Measurements from ENCODE around the gene ADIPOR2.

Gene ADIPOR2

DNA sequence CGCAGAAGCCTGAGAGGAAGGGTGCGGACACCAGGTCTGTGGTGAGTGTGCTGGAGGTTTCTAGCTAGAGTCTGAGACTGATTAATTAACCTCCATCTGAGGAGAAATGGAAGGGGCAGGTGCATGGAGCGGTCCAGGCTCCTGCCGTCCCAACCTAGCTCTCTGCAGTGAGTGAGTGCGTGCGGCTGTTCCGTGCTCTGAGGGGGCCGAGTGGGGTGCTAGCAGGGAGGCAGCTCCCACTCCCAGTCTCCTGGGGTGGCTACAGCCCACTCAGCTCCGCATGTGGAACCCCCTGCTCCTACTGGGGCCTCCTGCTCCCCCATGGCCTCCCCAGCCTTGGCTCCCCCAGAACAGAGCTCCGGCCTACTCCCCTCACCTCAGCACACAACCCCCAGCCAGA is 132.4 kb downstream of the ADIPOR2 start:
- TF ChIP-seq CTCF (IDR thresholded peaks at IDR 0.05; ENCODE audit: extremely low read depth, missing control alignments): no peak

GRCh38 chr12:1825382-1826102 is 134.7 kb downstream of the ADIPOR2 start:
- TF ChIP-seq CTCF (IDR thresholded peaks at IDR 0.05; ENCODE audit: extremely low read depth, missing control alignments): no peak
- DNase-seq (ENCODE audit: low spot score): no peak

More for the DNA sequence above, 132.4 kb downstream of the ADIPOR2 start:
- DNase-seq (ENCODE audit: low spot score): no peak

DNA sequence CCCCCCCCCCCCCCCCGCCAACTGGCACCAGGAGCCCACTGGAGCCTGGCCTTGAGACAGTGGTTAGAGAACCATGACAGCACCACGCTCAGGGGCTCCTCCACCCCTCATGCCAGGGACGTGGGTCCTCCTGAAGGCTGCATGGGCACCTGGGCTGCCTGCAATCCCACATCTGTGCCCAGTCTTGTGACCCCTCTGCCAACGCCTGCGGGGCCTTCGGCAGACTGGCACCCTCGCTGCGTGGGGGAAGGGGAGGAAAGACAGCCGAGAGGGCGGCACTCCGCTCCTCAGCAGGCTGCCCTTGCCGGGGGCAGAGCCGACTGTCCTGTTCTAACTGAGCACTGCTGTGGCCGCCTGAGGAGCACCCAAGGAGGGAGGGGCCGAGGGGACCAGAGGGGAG is 135.5 kb downstream of the ADIPOR2 start:
- no peak for TF ChIP-seq CTCF (IDR thresholded peaks at IDR 0.05; ENCODE audit: extremely low read depth, missing control alignments)
- DNase-seq (ENCODE audit: low spot score): no peak

DNA sequence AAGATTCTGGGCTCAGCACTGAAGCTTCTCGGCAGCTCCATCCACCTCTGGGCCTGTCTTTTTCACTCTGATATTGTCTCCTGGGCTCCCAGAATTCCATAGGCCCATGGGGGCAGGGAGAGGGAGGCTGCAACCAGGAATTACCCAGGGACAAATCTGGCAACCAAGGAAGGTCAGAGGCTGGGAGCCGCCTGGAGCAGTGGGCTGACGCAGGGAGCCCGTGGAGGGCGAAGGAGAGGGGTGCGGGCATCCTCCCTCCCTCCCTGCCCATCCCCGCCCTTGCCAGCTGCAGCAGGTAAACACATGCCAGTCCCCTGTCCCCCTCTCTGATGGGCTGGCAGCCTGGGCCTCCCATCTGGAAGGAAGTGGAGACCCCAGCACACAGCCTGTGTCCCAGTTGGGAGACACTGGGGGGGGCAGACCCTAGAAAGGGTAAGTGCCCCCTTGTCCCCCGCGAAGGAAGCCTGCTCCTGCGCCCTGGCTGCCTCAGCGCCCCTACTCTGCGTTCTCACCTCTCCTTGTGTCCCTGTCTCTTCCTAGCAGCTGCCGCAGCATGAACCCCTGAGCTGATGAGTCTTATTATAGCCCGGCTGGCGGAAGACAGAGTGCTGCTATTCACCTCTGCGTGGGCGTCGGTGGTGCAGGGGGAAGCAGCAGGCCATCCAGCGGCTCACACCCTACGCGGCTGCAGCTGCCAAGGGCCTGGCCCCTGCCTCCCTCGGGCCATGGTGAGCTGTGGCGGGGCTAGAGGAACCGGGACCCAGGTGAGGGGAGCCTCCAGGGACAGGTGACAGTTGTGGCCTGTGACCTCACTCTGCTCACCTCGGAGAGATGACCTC is 136.2 kb downstream of the ADIPOR2 start:
- DNase-seq (ENCODE audit: low spot score): no peak

GRCh38 chr12:1827826-1828805 is 137.2 kb downstream of the ADIPOR2 start:
- no peak for TF ChIP-seq CTCF (IDR thresholded peaks at IDR 0.05; ENCODE audit: extremely low read depth, missing control alignments)
- no peak for DNase-seq (ENCODE audit: low spot score)

More for the DNA sequence above, 136.2 kb downstream of the ADIPOR2 start:
- TF ChIP-seq CTCF (IDR thresholded peaks at IDR 0.05; ENCODE audit: extremely low read depth, missing control alignments): no peak

DNA sequence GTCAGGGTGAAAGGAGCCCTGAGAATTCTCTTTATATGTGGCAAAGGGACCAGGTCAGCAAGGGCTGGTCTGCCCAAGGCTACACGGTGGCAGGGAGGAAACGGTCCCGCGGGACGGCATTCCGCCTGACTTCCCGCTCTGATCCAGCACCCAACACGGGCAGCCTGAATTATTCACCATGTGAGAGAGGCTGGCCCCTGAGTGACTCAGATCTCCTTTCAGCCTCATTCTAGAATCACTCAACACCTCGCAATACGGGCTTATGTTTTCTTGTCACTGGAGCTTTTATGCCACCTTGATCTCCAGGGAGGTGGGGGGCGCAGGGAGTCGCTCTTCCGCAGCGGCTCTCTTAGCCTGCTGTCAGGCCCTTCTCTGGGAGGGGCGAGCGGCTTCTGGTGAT is 138.0 kb downstream of the ADIPOR2 start:
- TF ChIP-seq CTCF (IDR thresholded peaks at IDR 0.05; ENCODE audit: extremely low read depth, missing control alignments): no peak
- DNase-seq (ENCODE audit: low spot score): no peak

All from GM20000 (cell line).